Small intestine (tissue), 7 donors: ENCODE measurements around the gene JAKMIP2. TPM values are rescaled to one million over a fixed set of nuclear protein-coding genes. Genes with fewer than 3 reads are reported as not detected.

Experiments
- DNase-seq, 2 donors: peaks; one replicate each; pipeline versions ENCODE4 v3.0.0 to v3.0.0-alpha.2; 2013
- FAIRE-seq: peaks from 2 replicates; lab custom pipeline; 2012; peaks lifted over from hg19 to GRCh38; lab: Jason Lieb, UNC
- H3K27ac ChIP-seq, 3 donors: one replicate each; pipeline ENCODE4 v1.5.1; 2013; ENCODE audit warnings: low read length in 2 of 3, mild to moderate bottlenecking in 2 of 3, control low read depth in 1 of 3, inconsistent platforms in 1 of 3, low read depth in 1 of 3, moderate library complexity in 1 of 3
- H3K27me3 ChIP-seq, 3 donors: one replicate each; pipeline ENCODE4 v1.6.1; 2013; ENCODE audit warnings: low read length in 3 of 3, inconsistent platforms in 1 of 3; ENCODE audit not compliant: control insufficient read depth in 3 of 3, insufficient read depth in 3 of 3
- H3K36me3 ChIP-seq, 3 donors: one replicate each; pipeline ENCODE4 v1.6.1; 2013; ENCODE audit warnings: low read length in 3 of 3, inconsistent platforms in 1 of 3, low read depth in 1 of 3, mild to moderate bottlenecking in 1 of 3, moderate library complexity in 1 of 3; ENCODE audit not compliant: control insufficient read depth in 3 of 3, insufficient read depth in 2 of 3
- H3K4me1 ChIP-seq, 3 donors: one replicate each; pipeline ENCODE4 v1.6.1; 2013; ENCODE audit warnings: low read length in 2 of 3, inconsistent platforms in 1 of 3, low read depth in 1 of 3, mild to moderate bottlenecking in 1 of 3, moderate library complexity in 1 of 3; ENCODE audit not compliant: control insufficient read depth in 3 of 3, insufficient read depth in 2 of 3
- H3K4me3 ChIP-seq, 3 donors: one replicate each; pipeline ENCODE4 v1.5.1; 2013; ENCODE audit warnings: low read length in 3 of 3, control low read depth in 1 of 3, inconsistent platforms in 1 of 3, low read depth in 1 of 3, mild to moderate bottlenecking in 1 of 3, moderate library complexity in 1 of 3
- H3K9me3 ChIP-seq, 2 donors: one replicate each; pipeline ENCODE4 v1.6.1; 2013; ENCODE audit warnings: low read depth in 1 of 2, low read length in 1 of 2; ENCODE audit not compliant: control insufficient read depth in 2 of 2, insufficient read depth in 1 of 2
- WGBS, 3 donors: extraction: QIAGEN DNeasy Blood & Tissue Kit; methylation state at CpG; one replicate each; pipeline ENCODE4 v1.1.7; 2013; 5-methylcytosine and 5-hydroxymethylcytosine counted together
- polyA plus RNA-seq, 4 donors: library from polyadenylated mRNA; stranded (reverse) in 3 of 4; unstranded in 1 of 4; fragments of 200-250 nt in 3 of 4; fragments of 120-200 nt in 1 of 4; gene quantifications; one replicate each; pipeline versions ENCODE4 v1.2.1 to v1.2.3, GENCODE V29; 2013
- donor health status: healthy with polysubstance abuse.
- donor health status: control.
- donor health status: control.
- donor health status: Bipolar disorder and iron deficiency.
- donor health status: healthy.

Gene JAKMIP2
- polyA plus RNA-seq, 4 donors = 0.22 to 1.0 (median 0.42) TPM

DNA sequence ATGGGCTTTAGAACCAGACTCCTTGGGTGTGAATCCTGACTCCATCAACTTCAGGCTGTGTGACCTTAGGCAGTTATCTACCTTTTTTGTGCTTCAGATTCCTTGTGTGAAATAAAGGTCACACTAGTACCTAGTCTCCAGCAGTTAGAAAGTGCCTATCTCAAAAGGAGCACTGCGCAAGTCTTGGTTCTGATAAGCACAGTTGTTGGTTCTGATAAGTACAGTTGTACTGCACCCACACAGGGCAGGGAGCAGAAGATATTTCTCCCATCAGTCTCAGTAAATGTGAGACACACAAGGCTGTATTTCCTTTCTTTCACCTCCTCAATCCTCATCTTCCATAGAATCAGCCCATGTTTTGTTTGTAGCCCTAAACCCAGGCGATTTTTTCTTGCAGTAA is 156.1 kb downstream of the JAKMIP2 start:
- no peaks in the 10 kb centered on the region for H3K9me3 ChIP-seq
- H3K4me3 ChIP-seq = no peak overlapping the region
- no peak for FAIRE-seq
- 48 to 73% (median 55%) methylated on average over 2 of the region's 2 CpGs for WGBS, 3 donors
- no peak overlapping the region for H3K27ac ChIP-seq
- DNase-seq = peak; percentile 5 to 16
- no peaks in the 10 kb centered on the region for H3K36me3 ChIP-seq
- no peaks in the 10 kb centered on the region for H3K27me3 ChIP-seq
- H3K4me1 ChIP-seq = peaks cover 0 to 8% (median 0%) of the 10 kb centered on the region in 3 donors

DNA sequence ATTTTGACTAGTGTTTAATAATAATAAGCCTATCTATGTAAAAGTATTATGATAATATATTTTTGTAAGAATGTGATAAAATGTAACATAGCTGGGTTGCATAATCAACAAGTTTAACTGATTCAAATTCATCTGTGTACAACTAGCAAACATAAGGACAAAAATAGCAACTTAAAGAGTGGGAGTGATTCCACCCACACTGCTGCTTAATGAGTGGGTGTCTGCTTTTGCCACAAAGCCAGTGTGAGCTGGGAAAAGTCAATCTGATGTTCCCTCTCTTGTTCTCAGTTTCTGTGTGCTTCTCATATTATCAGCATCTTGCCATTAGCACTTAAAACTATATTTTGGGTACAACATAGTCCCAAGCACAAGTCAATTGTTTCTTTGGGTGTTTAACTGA is 161.5 kb downstream of the JAKMIP2 start:
- Histone ChIP-seq H3K27me3 (no peaks in the 10 kb centered on the region), H3K4me1 (no peaks in the 10 kb centered on the region), H3K9me3 (no peaks in the 10 kb centered on the region), H3K36me3 (no peaks in the 10 kb centered on the region), H3K27ac (no peak overlapping the region), H3K4me3 (no peak overlapping the region)
- DNase-seq = no peak
- no peak for FAIRE-seq

DNA sequence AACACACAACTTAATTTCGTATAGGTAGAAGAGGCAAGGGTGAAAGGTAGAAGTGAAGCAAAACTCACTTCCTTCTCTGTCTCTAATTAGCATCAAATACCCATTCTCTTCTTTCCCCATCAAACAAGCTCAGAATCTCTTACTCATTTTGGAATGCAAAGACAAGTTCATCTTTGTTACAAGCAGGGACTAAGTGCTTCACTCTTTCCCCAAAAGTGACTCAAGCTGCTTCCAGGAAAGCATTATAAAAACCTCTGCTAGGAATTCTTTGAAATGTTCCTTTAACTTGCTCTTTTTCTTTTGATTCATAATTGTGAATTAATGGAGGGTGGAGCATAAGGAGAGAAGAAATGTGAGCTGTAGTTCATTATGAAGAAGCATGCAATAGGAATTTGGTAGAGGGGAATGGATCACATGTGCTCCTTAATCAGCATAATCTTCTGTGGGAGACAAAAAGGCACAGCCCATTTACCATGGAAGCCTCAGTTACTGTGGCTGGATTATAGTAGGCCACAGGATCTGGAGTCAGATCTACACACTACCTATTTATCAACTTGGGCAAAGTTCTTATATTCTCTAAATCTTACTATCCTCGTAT is 163.1 kb downstream of the JAKMIP2 start:
- H3K4me1 ChIP-seq = no peaks in the 10 kb centered on the region
- H3K9me3 ChIP-seq = no peaks in the 10 kb centered on the region
- DNase-seq (no peak), FAIRE-seq (no peak)
- no peak overlapping the region for H3K27ac ChIP-seq
- no peaks in the 10 kb centered on the region for H3K27me3 ChIP-seq
- no peaks in the 10 kb centered on the region for H3K36me3 ChIP-seq
- 41 to 63% (median 58%) methylated on average over 2 of the region's 2 CpGs for WGBS, 3 donors
- no peak overlapping the region for H3K4me3 ChIP-seq

DNA sequence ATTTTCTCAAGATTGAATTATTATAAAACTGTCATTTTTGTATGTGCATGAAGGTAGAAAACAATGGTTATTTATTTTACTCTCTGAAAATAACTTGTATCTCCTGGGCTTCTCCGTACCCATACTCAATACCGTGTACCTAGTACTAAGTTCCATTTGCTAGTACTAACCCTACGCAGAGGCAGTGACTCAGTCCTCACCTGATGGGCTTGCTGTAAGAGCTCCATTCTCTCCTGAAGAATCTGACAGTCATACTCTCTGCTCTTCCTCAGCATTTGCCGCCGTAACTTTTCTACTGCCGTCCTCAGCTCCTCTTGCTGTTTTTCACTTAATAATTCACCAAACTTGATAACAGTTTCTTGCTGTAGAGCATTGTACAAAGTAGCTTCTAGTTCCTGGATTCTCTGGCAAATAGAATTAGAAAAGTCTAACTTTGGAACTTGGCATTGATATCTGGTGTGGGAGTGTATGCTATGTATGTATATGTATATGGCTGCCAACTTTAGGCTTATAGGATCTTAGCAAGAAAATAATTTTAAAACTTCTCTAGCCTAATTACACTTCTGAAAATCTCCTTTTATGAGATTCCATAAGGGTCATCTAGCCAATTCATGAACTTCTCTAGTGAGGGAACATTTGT is 164.7 kb downstream of the JAKMIP2 start:
- WGBS, 3 donors = 58 to 71% (median 70%) methylated on average over 6 of the region's 6 CpGs

DNA sequence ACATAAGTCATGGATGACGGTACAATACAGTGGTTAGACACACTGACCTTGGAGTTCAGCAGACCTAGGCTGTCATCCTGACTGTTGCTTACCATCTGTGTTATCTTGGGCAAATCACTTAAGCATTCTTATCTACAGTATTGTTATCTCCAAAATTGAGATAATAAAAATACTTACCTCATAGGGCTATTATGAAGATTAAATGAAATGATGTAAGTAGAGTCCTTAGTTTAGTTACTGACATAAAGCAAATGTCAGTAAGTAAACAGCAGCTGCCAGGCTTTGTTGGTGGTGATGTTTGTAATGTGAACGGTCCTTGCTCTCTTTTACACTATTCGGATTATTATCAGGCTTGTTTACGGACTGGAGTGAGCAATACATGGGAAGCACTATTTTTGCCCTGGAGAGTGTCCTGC is 165.3 kb downstream of the JAKMIP2 start:
- no peak for FAIRE-seq
- Histone ChIP-seq H3K9me3 (no peaks in the 10 kb centered on the region), H3K27ac (no peak overlapping the region), H3K4me1 (no peaks in the 10 kb centered on the region), H3K27me3 (no peaks in the 10 kb centered on the region), H3K4me3 (no peak overlapping the region), H3K36me3 (no peaks in the 10 kb centered on the region)
- WGBS, 3 donors = 30 to 59% (median 37%) methylated on average over 4 of the region's 4 CpGs
- no peak for DNase-seq

More for the DNA sequence above, 164.7 kb downstream of the JAKMIP2 start:
- H3K4me1 ChIP-seq = no peaks in the 10 kb centered on the region
- H3K36me3 ChIP-seq = no peaks in the 10 kb centered on the region
- no peak overlapping the region for H3K4me3 ChIP-seq
- H3K27ac ChIP-seq = no peak overlapping the region
- no peak for DNase-seq
- FAIRE-seq = no peak
- H3K9me3 ChIP-seq = no peaks in the 10 kb centered on the region
- no peaks in the 10 kb centered on the region for H3K27me3 ChIP-seq

DNA sequence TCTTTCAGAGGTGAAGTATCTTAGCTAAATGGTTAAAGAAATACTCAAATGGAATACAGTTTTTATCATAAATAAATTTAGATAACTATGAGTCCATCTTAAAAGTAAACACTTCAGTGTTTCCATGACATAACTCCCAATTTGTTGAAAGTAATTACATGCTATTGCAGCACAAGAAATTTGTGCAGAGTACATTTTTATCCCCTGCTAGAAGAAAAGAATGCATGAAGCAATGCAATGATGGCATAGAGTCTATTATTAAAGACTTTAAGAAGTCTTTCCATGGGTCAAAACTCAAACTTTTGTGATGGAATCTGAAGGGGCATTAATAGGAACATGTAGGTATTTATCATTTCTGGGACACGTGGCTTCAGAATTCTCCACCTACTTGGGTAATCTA is 166.1 kb downstream of the JAKMIP2 start:
- H3K27ac ChIP-seq = no peak overlapping the region
- no peaks in the 10 kb centered on the region for H3K4me1 ChIP-seq
- no peaks in the 10 kb centered on the region for H3K36me3 ChIP-seq
- FAIRE-seq = no peak
- H3K27me3 ChIP-seq = no peaks in the 10 kb centered on the region
- H3K4me3 ChIP-seq = no peak overlapping the region
- H3K9me3 ChIP-seq = no peaks in the 10 kb centered on the region
- WGBS, 3 donors = 40 to 55% (median 53%) methylated on average over 1 of the region's 1 CpG
- no peak for DNase-seq

DNA sequence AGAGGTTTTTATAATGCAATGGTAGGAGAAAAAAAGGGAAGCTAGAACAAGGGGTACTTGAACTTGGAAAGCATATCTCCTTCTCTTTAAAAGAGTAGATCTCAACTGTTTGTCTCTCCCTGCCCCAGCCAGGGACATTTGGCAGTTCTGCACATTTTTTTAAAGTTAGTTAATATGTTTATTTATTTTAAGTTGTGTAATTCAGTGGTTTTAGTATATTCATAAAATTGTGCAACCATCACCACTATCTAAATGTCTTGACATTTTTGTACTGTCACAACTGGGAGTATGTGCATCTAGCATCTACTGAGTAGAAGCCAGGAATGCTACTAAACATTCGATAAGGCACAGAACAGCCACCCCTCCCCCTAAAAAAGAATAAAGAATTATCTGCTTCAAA is 169.2 kb downstream of the JAKMIP2 start:
- H3K4me1 ChIP-seq = no peaks in the 10 kb centered on the region
- no peak overlapping the region for H3K4me3 ChIP-seq
- H3K27ac ChIP-seq = no peak overlapping the region
- H3K27me3 ChIP-seq = no peaks in the 10 kb centered on the region
- FAIRE-seq = no peak
- no peak for DNase-seq
- WGBS, 3 donors = 65 to 89% (median 67%) methylated on average over 1 of the region's 1 CpG
- no peaks in the 10 kb centered on the region for H3K9me3 ChIP-seq
- no peaks in the 10 kb centered on the region for H3K36me3 ChIP-seq

DNA sequence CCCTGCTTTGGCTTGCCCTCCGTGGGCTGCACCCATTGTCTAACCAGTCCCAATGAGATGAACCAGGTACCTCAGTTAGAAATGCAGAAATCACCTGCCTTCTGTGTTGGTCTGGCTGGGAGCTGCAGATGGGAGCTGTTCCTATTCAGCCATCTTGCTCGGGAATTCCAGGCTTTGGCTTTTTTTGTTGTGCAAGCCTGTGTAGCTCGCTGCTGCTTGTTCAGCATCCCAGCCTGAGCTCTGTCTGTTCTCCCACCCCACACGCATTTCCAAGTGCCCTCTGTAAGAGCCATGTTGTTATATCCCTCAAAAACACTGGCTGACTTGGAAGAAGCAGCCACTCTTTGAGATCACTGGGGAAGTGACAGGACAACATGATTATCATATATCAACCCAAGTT is 171.0 kb downstream of the JAKMIP2 start:
- WGBS, 3 donors = 60 to 87% (median 70%) methylated on average over 4 of the region's 4 CpGs
- DNase-seq (no peak), FAIRE-seq (no peak)
- Histone ChIP-seq H3K36me3 (no peaks in the 10 kb centered on the region), H3K4me1 (no peaks in the 10 kb centered on the region), H3K27ac (no peak overlapping the region), H3K9me3 (no peaks in the 10 kb centered on the region), H3K27me3 (no peaks in the 10 kb centered on the region), H3K4me3 (no peak overlapping the region)

DNA sequence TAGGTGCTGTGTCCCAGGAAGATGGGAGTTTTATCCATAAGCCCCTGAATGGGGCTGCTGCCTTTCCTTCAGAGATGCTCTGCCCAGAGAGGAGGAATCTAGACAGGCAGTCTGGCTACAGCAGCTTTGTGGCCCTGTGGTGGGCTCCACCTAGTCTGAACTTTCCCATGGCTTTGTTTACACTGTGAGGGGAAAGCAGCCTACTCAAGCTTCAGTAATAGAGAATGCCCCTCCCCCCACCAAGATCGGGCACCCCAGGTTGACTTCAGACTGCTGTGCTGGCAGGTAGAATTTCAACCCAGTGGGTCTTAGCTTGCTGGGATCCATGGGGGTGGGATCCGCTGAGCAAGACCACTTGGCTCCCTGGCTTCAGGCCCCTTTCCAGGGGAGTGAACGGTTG is 171.7 kb downstream of the JAKMIP2 start:
- no peaks in the 10 kb centered on the region for H3K27me3 ChIP-seq
- 79 to 84% (median 81%) methylated on average over 3 of the region's 3 CpGs for WGBS, 3 donors
- H3K36me3 ChIP-seq = no peaks in the 10 kb centered on the region
- DNase-seq = no peak
- H3K27ac ChIP-seq = no peak overlapping the region
- H3K9me3 ChIP-seq = no peaks in the 10 kb centered on the region
- FAIRE-seq = no peak
- no peak overlapping the region for H3K4me3 ChIP-seq
- H3K4me1 ChIP-seq = no peaks in the 10 kb centered on the region
